A549 (cell line): ENCODE measurements around the gene DOK7.

Source experiments
- EP300 ChIP-seq, 2 experiments: fragments of >200 bp; sonication (Bioruptor Twin); formaldehyde crosslinking; IDR thresholded peaks; 2 replicates in 1 of 2; 3 replicates in 1 of 2; pipeline ENCODE4 v1.6.1; 2016 to 2017
- ESRRA ChIP-seq: fragments of 150-350 bp; IDR thresholded peaks from 2 replicates; pipeline ENCODE4 v1.6.1; 2014; ENCODE audit warnings: mild to moderate bottlenecking, low read length, borderline replicate concordance
- NPAS2 ChIP-seq: fragments of 250-450 bp; sonication (Bioruptor Pico); IDR thresholded peaks from 2 replicates; pipeline ENCODE4 v1.8.0; 2022; ENCODE audit warnings: mild to moderate bottlenecking, moderate library complexity, borderline replicate concordance
- POLR2A ChIP-seq: IDR thresholded peaks from 2 replicates; pipeline ENCODE4 v1.6.1; 2012; ENCODE audit warnings: mild to moderate bottlenecking, low read length
- TF ChIP-seq, protein P1 (sequence below): fragments of >200 bp; sonication (Bioruptor Twin); formaldehyde crosslinking; IDR thresholded peaks from 3 replicates; pipeline ENCODE4 v1.5.1; 2016

DNA sequence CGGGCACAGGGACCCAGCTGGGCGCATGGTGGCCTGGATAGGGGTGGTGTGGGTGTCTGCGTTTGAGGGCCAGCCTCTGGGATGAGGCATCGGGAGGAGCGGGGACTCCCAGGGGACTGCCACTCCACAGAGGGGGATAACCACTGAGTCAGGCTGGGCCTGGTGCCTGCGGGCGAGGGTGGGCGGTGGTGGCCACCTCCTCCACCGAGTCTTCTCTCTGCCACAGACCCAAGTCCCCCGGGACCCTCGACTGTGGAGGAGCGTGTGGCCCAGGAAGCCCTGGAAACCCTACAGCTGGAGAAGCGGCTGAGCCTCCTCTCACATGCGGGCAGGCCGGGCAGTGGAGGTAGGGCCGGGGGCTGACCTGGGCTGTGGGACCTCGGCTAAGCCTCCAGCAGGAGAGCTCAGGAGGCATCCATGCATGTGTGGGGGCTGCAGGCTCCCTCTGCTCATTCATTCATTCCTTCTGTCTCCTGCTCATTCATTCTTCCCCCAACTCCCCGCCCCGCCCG, 26.4 kb downstream of the DOK7 start:
- TF ChIP-seq POLR2A = no peak
- TF ChIP-seq, protein P1, sequence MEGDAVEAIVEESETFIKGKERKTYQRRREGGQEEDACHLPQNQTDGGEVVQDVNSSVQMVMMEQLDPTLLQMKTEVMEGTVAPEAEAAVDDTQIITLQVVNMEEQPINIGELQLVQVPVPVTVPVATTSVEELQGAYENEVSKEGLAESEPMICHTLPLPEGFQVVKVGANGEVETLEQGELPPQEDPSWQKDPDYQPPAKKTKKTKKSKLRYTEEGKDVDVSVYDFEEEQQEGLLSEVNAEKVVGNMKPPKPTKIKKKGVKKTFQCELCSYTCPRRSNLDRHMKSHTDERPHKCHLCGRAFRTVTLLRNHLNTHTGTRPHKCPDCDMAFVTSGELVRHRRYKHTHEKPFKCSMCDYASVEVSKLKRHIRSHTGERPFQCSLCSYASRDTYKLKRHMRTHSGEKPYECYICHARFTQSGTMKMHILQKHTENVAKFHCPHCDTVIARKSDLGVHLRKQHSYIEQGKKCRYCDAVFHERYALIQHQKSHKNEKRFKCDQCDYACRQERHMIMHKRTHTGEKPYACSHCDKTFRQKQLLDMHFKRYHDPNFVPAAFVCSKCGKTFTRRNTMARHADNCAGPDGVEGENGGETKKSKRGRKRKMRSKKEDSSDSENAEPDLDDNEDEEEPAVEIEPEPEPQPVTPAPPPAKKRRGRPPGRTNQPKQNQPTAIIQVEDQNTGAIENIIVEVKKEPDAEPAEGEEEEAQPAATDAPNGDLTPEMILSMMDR = no peak
- TF ChIP-seq ESRRA = no peak
- TF ChIP-seq EP300 (IDR thresholded peaks at IDR 0.05) = no peak
- TF ChIP-seq NPAS2 (CRISPR knock-in tag) = no peak
